Measurements from ENCODE around the gene PIP4K2A. TPM values are rescaled to one million over a fixed set of nuclear protein-coding genes. Genes with fewer than 3 reads are reported as not detected.
A peak's percentile ranks its signal among the peaks of the same experiment; 100 is the strongest.

PIP4K2A gene
- total RNA-seq, 4 donors from 2014 or later, result 6.8 to 34.7 (median 15.4) TPM

DNA sequence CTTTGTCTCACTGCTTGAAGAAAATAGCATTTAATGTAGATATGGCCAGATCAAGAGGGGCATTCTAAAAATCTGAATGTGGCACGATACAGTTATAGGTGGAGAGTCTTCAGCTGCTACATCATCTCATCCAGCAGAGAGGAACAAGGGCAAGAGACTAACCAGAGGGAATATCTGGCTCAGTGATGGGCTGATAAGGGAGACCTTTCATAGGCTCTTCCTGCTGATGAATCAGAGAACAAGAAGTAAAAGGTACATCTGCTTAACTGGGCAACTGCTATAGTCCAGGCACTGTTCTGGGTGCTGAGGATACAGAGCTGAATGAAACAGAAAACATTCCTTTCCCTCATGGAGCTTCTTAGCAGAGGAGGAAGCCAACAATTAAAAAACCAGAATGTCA, 37.9 kb downstream of the PIP4K2A start:
- no peak for TF ChIP-seq POLR2A (IDR thresholded peaks at IDR 0.05)
- TF ChIP-seq, protein P1, sequence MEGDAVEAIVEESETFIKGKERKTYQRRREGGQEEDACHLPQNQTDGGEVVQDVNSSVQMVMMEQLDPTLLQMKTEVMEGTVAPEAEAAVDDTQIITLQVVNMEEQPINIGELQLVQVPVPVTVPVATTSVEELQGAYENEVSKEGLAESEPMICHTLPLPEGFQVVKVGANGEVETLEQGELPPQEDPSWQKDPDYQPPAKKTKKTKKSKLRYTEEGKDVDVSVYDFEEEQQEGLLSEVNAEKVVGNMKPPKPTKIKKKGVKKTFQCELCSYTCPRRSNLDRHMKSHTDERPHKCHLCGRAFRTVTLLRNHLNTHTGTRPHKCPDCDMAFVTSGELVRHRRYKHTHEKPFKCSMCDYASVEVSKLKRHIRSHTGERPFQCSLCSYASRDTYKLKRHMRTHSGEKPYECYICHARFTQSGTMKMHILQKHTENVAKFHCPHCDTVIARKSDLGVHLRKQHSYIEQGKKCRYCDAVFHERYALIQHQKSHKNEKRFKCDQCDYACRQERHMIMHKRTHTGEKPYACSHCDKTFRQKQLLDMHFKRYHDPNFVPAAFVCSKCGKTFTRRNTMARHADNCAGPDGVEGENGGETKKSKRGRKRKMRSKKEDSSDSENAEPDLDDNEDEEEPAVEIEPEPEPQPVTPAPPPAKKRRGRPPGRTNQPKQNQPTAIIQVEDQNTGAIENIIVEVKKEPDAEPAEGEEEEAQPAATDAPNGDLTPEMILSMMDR (IDR thresholded peaks at IDR 0.05), result no peak
- peak overlapping the region in 1 of 4 donors; percentile 14 for H3K27ac ChIP-seq
- H3K36me3 ChIP-seq, result no peaks in the 10 kb centered on the region
- no peaks in the 10 kb centered on the region for H3K27me3 ChIP-seq
- no peak for DNase-seq
- H3K4me1 ChIP-seq, result peaks cover 0 to 8% (median 2%) of the 10 kb centered on the region in 4 donors
- H3K9me3 ChIP-seq, result no peaks in the 10 kb centered on the region
- H3K4me3 ChIP-seq, result no peak overlapping the region

DNA sequence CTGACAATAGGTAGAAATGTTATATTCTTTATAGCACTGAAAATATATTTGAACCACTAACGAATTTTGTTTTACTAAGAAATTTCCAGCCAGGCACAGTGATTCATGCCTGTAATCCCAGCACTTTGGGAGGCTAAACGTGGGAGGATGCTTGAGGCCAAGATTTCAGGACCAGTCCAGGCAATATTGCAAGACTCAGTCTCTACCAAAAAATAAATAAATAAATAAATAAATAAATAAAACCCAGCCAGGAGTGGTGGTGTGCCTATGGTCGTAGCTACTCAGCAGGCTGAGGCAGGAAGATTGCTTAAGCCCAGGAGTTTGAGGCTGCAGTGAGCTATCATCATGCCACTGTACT, 39.8 kb downstream of the PIP4K2A start:
- Histone ChIP-seq H3K36me3 (no peaks in the 10 kb centered on the region), H3K27me3 (no peaks in the 10 kb centered on the region), H3K27ac (no peak overlapping the region), H3K4me3 (no peak overlapping the region), H3K9me3 (no peaks in the 10 kb centered on the region), H3K4me1 (peaks cover 0 to 9% (median 2%) of the 10 kb centered on the region in 4 donors)
- no peak for DNase-seq
- TF ChIP-seq, protein P1 (IDR thresholded peaks at IDR 0.05), result no peak
- TF ChIP-seq POLR2A (IDR thresholded peaks at IDR 0.05), result no peak

DNA sequence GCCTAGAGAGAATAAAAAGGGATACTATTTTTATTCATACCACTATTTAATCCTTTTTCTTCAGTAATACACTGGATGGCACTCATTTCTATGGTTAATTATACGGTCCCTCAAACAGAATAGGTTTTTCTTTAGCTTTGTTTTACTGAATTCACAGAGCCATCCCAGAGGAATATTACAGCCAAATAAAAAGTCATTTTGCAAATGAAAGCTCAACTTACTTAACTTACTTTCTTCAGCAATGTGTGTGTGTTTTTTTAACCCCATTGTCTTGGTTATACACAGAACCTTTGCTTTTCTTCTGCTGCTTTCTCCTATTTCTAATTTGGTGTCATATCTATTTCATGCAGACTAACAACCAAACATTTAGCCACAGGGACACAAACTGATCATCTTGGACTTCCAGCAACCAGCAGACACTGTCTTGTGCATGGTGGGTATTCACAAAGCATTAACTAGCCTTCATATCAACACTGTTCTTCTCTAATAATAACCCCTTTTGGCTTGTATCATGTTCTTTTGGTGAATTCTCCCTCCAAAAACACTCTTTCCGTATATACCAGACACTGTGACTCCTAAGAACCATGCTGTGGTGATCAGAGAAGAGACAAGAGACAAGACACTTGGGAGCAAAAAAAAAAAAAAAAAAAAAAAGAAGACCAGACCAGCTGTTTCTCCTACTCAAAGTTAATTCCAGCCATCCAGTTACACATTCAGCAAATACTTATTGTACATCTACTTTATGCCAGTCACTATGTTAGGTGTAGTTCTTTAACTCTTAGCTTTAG, 40.4 kb downstream of the PIP4K2A start:
- peaks cover 0 to 12% (median 2%) of the 10 kb centered on the region in 4 donors for H3K4me1 ChIP-seq
- TF ChIP-seq, protein P1 (IDR thresholded peaks at IDR 0.05), result no peak
- TF ChIP-seq POLR2A (IDR thresholded peaks at IDR 0.05), result no peak

DNA sequence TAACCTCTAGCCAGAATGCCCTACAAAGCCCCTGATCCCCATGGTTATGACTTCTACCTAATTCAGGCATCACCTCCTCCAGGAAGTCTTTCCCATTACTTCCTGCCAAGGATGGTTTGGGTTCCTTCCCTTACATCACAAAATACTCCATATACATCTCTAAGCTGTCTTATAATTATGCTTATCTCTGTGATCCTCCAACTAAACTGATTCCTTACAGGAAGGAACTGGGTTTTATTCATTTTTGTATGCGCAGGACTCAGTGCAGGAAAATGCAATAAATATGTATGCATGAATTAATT, 41.3 kb downstream of the PIP4K2A start:
- peaks cover 0 to 12% (median 2%) of the 10 kb centered on the region in 4 donors for H3K4me1 ChIP-seq
- H3K27me3 ChIP-seq, result no peaks in the 10 kb centered on the region
- H3K9me3 ChIP-seq, result no peaks in the 10 kb centered on the region
- H3K27ac ChIP-seq, result peak overlapping the region in 1 of 4 donors; percentile 21
- no peak overlapping the region for H3K4me3 ChIP-seq
- no peak for DNase-seq
- no peak for TF ChIP-seq POLR2A (IDR thresholded peaks at IDR 0.05)
- TF ChIP-seq, protein P1 (IDR thresholded peaks at IDR 0.05), result no peak
- no peaks in the 10 kb centered on the region for H3K36me3 ChIP-seq

More for the DNA sequence above, 40.4 kb downstream of the PIP4K2A start:
- Histone ChIP-seq H3K4me3 (no peak overlapping the region), H3K27me3 (no peaks in the 10 kb centered on the region), H3K9me3 (no peaks in the 10 kb centered on the region), H3K36me3 (no peaks in the 10 kb centered on the region), H3K27ac (no peak overlapping the region)
- no peak for DNase-seq

DNA sequence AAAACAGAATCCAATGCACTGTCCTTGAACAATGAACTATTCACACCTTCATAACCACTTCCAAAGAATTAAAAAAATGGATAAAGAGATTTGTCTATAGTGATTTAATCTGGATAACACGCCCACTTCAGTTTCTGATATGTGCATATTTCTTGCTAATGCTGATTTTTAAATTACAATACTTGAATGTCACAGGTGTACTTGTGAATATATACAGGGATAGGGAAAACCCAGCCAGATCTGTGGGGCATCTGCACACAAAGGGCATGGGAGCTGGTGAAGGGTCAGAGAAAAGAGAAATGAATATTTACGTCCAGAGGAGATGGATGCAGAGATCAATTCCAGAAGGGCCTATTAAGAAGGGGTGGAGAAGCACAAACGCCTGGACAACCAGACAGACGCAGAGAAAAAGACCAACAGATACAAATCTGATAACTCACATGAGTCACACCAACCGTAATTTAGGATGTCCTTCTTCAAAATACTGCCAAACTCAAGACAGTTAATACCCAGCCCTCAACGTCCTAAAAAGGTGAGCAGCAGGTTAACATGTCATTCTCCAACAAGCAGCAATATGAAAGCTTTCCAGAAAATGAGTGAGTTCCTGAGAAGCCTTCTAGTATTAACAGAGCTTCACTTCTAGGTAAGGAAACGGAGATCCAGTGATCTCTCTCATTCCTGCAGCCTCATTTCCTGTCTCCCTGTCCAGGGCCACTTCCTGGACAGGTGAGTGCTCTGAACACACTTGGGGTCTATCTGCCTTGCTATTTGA, 41.9 kb downstream of the PIP4K2A start:
- TF ChIP-seq, protein P1 (IDR thresholded peaks at IDR 0.05), result no peak
- TF ChIP-seq POLR2A (IDR thresholded peaks at IDR 0.05), result no peak
- no peak for DNase-seq

More for the DNA sequence above, 41.9 kb downstream of the PIP4K2A start:
- no peaks in the 10 kb centered on the region for H3K36me3 ChIP-seq
- peaks cover 0 to 12% (median 2%) of the 10 kb centered on the region in 4 donors for H3K4me1 ChIP-seq
- H3K27ac ChIP-seq, result peak overlapping the region in 1 of 4 donors; percentile 21
- H3K9me3 ChIP-seq, result no peaks in the 10 kb centered on the region
- H3K4me3 ChIP-seq, result no peak overlapping the region
- H3K27me3 ChIP-seq, result no peaks in the 10 kb centered on the region
